ENCODE data around the gene SLC25A46.
A peak's percentile ranks its signal among the peaks of the same experiment; 100 is the strongest.
"Not testable (repeated sequence)": the region's sequence is repeated elsewhere in the genome, so short reads cannot be mapped to it uniquely, and the experiment has no call there.

SLC25A46 gene

GRCh38 chr5:110757118-110757729, 18.4 kb downstream of the SLC25A46 start:
- peak; percentile 34 for DNase-seq

GRCh38 chr5:110760158-110760557, 21.4 kb downstream of the SLC25A46 start:
- no peak for DNase-seq

- no peak for DNase-seq
Measured at GRCh38 chr5:110768138-110768860, 29.5 kb downstream of the SLC25A46 start.

GRCh38 chr5:110769000-110769681, 30.3 kb downstream of the SLC25A46 start:
- DNase-seq: no peak

- DNase-seq: no peak
Measured at GRCh38 chr5:110770286-110770685, 31.5 kb downstream of the SLC25A46 start.

- no peak for DNase-seq
Measured at GRCh38 chr5:110784901-110785300, 46.1 kb downstream of the SLC25A46 start.

- no peak for DNase-seq
Measured at GRCh38 chr5:110785356-110785755, 46.5 kb downstream of the SLC25A46 start.

- not testable (repeated sequence) for DNase-seq
Measured at GRCh38 chr5:110788006-110788405, 49.2 kb downstream of the SLC25A46 start.

- DNase-seq: no peak
Measured at GRCh38 chr5:110790673-110791072, 51.9 kb downstream of the SLC25A46 start.

GRCh38 chr5:110802998-110803397, 64.2 kb downstream of the SLC25A46 start:
- no peak for DNase-seq

GRCh38 chr5:110803467-110804326, 64.9 kb downstream of the SLC25A46 start:
- DNase-seq: no peak

GRCh38 chr5:110807169-110807568, 68.4 kb downstream of the SLC25A46 start:
- no peak for DNase-seq

- DNase-seq: no peak
Measured at GRCh38 chr5:110809006-110809405, 70.2 kb downstream of the SLC25A46 start.

Data from NCI-H748 treated with DMSO at 0.1 percent for 48 hours (cell line).